ENCODE results near the gene SLC1A7.

The SLC1A7 gene

GRCh38 chr1:53131590-53131938 is 10.9 kb downstream of the SLC1A7 start:
- H3K4me3 ChIP-seq, result no peak overlapping the region
- no peak overlapping the region; a peak in 1 of 22 replicates for H3K4me2 ChIP-seq
- TF ChIP-seq Cebpa-rat (IDR thresholded peaks at IDR 0.05), result no peak
- H3K27ac ChIP-seq, result no peak overlapping the region
- 0 out of 22 replicates have a peak, but pooled peaks cover 0 to under 1% (median 0%) of the 10 kb centered on the region in 11 experiments for H3K9me3 ChIP-seq (replicated peaks in 1 of 11)
- no peaks in the 10 kb centered on the region for H3K36me3 ChIP-seq
- no peak overlapping the region for H3K9ac ChIP-seq
- H3K27me3 ChIP-seq, result no peaks in the 10 kb centered on the region
- H4K20me1 ChIP-seq, result no peaks in the 10 kb centered on the region
- H3K4me1 ChIP-seq, result no peaks in the 10 kb centered on the region

GRCh38 chr1:53130878-53131589 is 11.4 kb downstream of the SLC1A7 start:
- Histone ChIP-seq H3K4me1 (no peaks in the 10 kb centered on the region), H3K9me3 (replicated peaks in 1 of 11) (no peaks in the 10 kb centered on the region), H4K20me1 (no peaks in the 10 kb centered on the region), H3K4me3 (no peak overlapping the region), H3K4me2 (no peak overlapping the region), H3K9ac (no peak overlapping the region), H3K36me3 (no peaks in the 10 kb centered on the region), H3K27ac (no peak overlapping the region), H3K27me3 (no peaks in the 10 kb centered on the region)
- no peak for TF ChIP-seq Cebpa-rat (IDR thresholded peaks at IDR 0.05)

GRCh38 chr1:53130598-53130877 is 11.9 kb downstream of the SLC1A7 start:
- no peaks in the 10 kb centered on the region for H3K27me3 ChIP-seq
- no peaks in the 10 kb centered on the region for H3K36me3 ChIP-seq
- no peak overlapping the region for H3K27ac ChIP-seq
- no peak overlapping the region for H3K9ac ChIP-seq
- no peaks in the 10 kb centered on the region for H4K20me1 ChIP-seq
- no peak for TF ChIP-seq Cebpa-rat (IDR thresholded peaks at IDR 0.05)
- no peaks in the 10 kb centered on the region for H3K4me1 ChIP-seq
- no peaks in the 10 kb centered on the region for H3K9me3 ChIP-seq (replicated peaks in 1 of 11)
- H3K4me2 ChIP-seq, result no peak overlapping the region
- H3K4me3 ChIP-seq, result no peak overlapping the region

- Histone ChIP-seq H3K27me3 (no peaks in the 10 kb centered on the region), H3K36me3 (no peaks in the 10 kb centered on the region), H3K9ac (no peak overlapping the region), H3K4me2 (no peak overlapping the region), H4K20me1 (no peaks in the 10 kb centered on the region), H3K4me3 (no peak overlapping the region), H3K9me3 (replicated peaks in 1 of 11) (no peaks in the 10 kb centered on the region), H3K4me1 (no peaks in the 10 kb centered on the region), H3K27ac (no peak overlapping the region)
- TF ChIP-seq Cebpa-rat (IDR thresholded peaks at IDR 0.05), result no peak
Measured at GRCh38 chr1:53129891-53130597, 12.4 kb downstream of the SLC1A7 start.

- H3K4me1 ChIP-seq, result no peaks in the 10 kb centered on the region
- no peaks in the 10 kb centered on the region for H3K36me3 ChIP-seq
- no peak overlapping the region for H3K27ac ChIP-seq
- H3K4me2 ChIP-seq, result no peak overlapping the region
- H4K20me1 ChIP-seq, result no peaks in the 10 kb centered on the region
- no peak overlapping the region for H3K4me3 ChIP-seq
- no peaks in the 10 kb centered on the region for H3K9me3 ChIP-seq (replicated peaks in 1 of 11)
- no peak for TF ChIP-seq Cebpa-rat (IDR thresholded peaks at IDR 0.05)
- H3K27me3 ChIP-seq, result no peaks in the 10 kb centered on the region
- no peak overlapping the region for H3K9ac ChIP-seq
Measured at GRCh38 chr1:53128401-53128800, 14.0 kb downstream of the SLC1A7 start.

- H3K27me3 ChIP-seq, result no peaks in the 10 kb centered on the region
- H3K36me3 ChIP-seq, result no peaks in the 10 kb centered on the region
- no peak overlapping the region for H3K9ac ChIP-seq
- TF ChIP-seq Cebpa-rat (IDR thresholded peaks at IDR 0.05), result no peak
- H3K4me3 ChIP-seq, result no peak overlapping the region
- H3K9me3 ChIP-seq (replicated peaks in 1 of 11), result no peaks in the 10 kb centered on the region
- no peak overlapping the region for H3K4me2 ChIP-seq
- H3K4me1 ChIP-seq, result no peaks in the 10 kb centered on the region
- H3K27ac ChIP-seq, result no peak overlapping the region
- H4K20me1 ChIP-seq, result no peaks in the 10 kb centered on the region
Measured at GRCh38 chr1:53127546-53127945, 14.9 kb downstream of the SLC1A7 start.

GRCh38 chr1:53126495-53126894 is 15.9 kb downstream of the SLC1A7 start:
- TF ChIP-seq Cebpa-rat (IDR thresholded peaks at IDR 0.05), result no peak
- Histone ChIP-seq H3K27me3 (no peaks in the 10 kb centered on the region), H4K20me1 (no peaks in the 10 kb centered on the region), H3K4me1 (peaks cover 0 to 3% (median 0%) of the 10 kb centered on the region in 10 experiments; a peak in 1 of 20 replicates), H3K4me3 (no peak overlapping the region), H3K9ac (no peak overlapping the region), H3K27ac (no peak overlapping the region), H3K4me2 (no peak overlapping the region), H3K9me3 (replicated peaks in 1 of 11) (no peaks in the 10 kb centered on the region), H3K36me3 (no peaks in the 10 kb centered on the region)

- Histone ChIP-seq H3K4me3 (no peak overlapping the region), H3K36me3 (no peaks in the 10 kb centered on the region), H3K4me1 (peaks cover 0 to 4% (median 0%) of the 10 kb centered on the region in 10 experiments; a peak in 1 of 20 replicates), H3K27me3 (no peaks in the 10 kb centered on the region), H3K9me3 (replicated peaks in 1 of 11) (no peaks in the 10 kb centered on the region), H4K20me1 (no peaks in the 10 kb centered on the region), H3K27ac (no peak overlapping the region), H3K9ac (no peak overlapping the region), H3K4me2 (no peak overlapping the region)
- no peak for TF ChIP-seq Cebpa-rat (IDR thresholded peaks at IDR 0.05)
Measured at GRCh38 chr1:53125623-53126360, 16.6 kb downstream of the SLC1A7 start.

- H3K36me3 ChIP-seq, result no peaks in the 10 kb centered on the region
- H3K4me1 ChIP-seq, result peaks cover 0 to 4% (median 0%) of the 10 kb centered on the region in 10 experiments; a peak in 1 of 20 replicates
- H3K9me3 ChIP-seq (replicated peaks in 1 of 11), result no peaks in the 10 kb centered on the region
- no peaks in the 10 kb centered on the region for H4K20me1 ChIP-seq
- no peak overlapping the region for H3K9ac ChIP-seq
- TF ChIP-seq Cebpa-rat (IDR thresholded peaks at IDR 0.05), result no peak
- no peak overlapping the region for H3K4me2 ChIP-seq
- no peaks in the 10 kb centered on the region for H3K27me3 ChIP-seq
- H3K4me3 ChIP-seq, result no peak overlapping the region
- H3K27ac ChIP-seq, result no peak overlapping the region
Measured at GRCh38 chr1:53125122-53125521, 17.3 kb downstream of the SLC1A7 start.
